HT-29 (cell line): ENCODE measurements around the gene SIK2. TPM values are rescaled to one million over a fixed set of nuclear protein-coding genes. Genes with fewer than 3 reads are reported as not detected.

Experiments
- DNase-seq: peaks from one replicate; pipeline ENCODE4 v3.0.0-alpha.2; 2015; ENCODE audit warnings: low spot score
- total RNA-seq: library from RNA; depleted of rRNA; stranded (reverse); fragments of >200 nt; shearing (Covaris generic); gene quantifications from 2 replicates; pipeline ENCODE4 v1.2.3, GENCODE V29; 2014

Gene SIK2
- total RNA-seq, 1 experiment from 2014 or later, result 11.4 TPM

GRCh38 chr11:111729831-111730311, 127.6 kb downstream of the SIK2 start:
- DNase-seq, result no peak

- peak; percentile 41 for DNase-seq
These were observed 128.8 kb downstream of the SIK2 start for GRCh38 chr11:111730871-111731591.

GRCh38 chr11:111731821-111732220, 129.6 kb downstream of the SIK2 start:
- no peak for DNase-seq

- DNase-seq, result no peak
These were observed 130.8 kb downstream of the SIK2 start for GRCh38 chr11:111733016-111733415.

DNA sequence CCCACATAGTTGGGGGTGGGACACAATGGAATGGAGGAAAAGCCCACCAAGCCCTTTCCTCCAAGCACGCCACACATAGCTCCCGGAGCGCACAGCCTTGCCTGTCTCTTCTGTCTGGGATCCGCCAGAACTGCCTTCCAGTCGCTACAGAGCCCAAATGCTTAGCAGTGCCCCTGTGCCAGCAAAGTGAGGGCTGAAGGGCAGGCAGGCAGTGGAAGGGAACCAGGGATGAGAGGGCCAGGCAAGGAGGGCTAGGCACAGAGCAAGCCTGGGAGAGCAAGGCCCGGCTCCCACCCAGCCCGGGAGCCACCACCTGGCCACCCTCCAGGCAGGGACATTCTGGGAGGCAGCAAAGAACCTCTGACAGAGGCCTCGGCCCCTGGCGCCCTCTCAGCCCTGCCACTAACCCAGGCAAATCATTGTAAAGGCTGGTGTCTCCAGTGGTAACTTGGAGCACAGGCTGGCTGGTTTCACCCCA, 131.4 kb downstream of the SIK2 start:
- DNase-seq, result no peak

- DNase-seq, result no peak
These were observed 132.1 kb downstream of the SIK2 start for GRCh38 chr11:111734101-111734953.

DNA sequence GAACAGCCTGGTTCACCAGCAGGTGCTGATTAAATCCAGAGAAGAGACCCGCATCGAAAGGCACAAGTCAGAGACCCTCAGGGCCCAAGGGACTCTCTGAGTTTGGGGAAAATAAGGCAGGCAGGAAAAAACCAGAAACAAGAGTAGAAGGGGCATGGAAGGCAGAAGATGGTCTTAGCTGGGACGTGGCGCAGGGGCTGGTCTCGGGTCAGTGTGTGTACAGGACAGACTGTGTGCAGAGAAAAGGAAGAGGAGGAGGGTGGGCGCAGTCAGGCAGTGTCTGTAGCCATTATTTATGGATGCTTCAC, 132.7 kb downstream of the SIK2 start:
- DNase-seq, result no peak

DNA sequence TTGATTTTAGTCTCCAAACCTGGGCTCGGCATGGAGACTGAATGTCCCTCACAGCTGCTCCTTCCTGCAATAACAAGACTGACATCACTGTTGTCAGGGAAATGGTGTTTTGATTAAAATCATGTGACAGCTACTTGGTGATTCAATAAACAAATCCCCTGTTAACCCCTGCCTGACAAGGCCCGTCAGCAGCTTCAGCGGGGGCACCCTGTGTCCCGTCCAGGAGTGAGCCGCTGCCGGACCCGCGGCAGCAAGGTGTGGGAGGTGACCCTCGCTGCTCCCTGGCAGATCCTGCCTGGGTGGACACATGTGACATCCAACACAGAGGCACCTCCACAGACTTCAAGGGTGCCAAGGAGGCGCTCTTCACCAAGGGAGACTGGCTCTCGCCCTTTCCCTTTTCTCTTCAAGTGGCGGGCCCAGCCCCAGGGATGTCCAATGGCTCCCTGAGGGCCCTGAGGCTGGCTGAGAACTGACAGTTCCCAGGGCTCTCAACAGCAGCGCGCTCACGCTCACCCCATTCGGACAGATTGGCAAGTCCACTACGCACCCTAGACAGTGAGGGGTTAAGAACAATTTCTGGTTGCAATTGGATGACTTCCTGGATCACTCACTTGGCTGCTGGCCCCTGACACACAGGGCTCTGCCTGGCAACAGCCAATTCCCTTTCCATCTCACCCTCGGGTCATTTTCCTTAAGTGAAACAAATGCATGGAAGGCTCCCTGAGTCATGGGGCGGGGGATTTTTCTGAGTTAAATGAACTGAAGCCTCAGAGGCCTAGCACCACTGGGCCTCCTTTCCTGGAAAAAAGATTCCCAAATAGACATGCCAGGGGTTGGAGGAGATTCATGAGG, 133.2 kb downstream of the SIK2 start:
- peak; percentile 78 for DNase-seq

GRCh38 chr11:111736181-111736590, 133.9 kb downstream of the SIK2 start:
- no peak for DNase-seq

DNA sequence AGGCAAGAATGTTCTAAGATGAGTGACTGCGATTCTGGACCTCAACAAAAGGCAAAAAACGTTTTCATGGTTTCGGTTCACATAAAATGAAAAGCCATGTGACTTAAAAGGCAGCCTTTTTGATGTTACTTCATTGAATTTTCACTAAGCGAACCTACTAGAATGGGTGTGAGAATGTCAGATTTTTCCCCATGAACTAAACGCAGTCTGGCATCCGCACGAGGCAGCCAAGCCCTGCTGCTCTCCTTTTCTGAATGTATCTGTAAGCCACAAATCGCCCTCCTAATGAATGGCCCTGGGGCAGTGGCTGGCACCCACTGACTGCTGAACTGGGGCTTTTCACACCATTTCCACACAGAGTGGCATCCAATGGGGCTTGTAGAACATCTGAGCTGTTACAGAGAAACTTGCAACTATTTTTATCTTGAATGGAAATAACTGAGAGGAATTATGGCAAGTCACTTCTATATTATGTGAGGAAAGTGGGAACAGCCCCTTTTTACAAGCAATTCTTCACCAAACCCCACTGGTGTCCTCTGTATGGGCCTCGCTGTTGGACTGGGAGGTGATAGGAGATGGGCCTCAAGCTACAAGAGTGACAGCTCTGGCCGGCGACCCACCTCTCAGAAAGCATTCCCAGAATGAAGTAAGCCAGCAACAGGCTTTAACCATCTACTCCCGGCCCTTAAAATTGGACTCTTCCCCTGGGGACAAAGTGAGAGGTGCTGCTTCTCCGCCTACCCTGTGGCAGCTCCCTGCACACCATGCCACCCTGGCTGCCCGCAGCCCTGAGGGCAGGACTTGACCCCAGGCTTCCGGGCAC, 134.6 kb downstream of the SIK2 start:
- no peak for DNase-seq

GRCh38 chr11:111737444-111738210, 135.4 kb downstream of the SIK2 start:
- DNase-seq, result no peak

GRCh38 chr11:111739299-111739698, 137.1 kb downstream of the SIK2 start:
- DNase-seq, result no peak

- no peak for DNase-seq
These were observed 139.5 kb downstream of the SIK2 start for GRCh38 chr11:111741751-111742150.

- DNase-seq, result no peak
These were observed 141.5 kb downstream of the SIK2 start for GRCh38 chr11:111743700-111744099.

GRCh38 chr11:111745719-111746504, 143.7 kb downstream of the SIK2 start:
- no peak for DNase-seq

DNA sequence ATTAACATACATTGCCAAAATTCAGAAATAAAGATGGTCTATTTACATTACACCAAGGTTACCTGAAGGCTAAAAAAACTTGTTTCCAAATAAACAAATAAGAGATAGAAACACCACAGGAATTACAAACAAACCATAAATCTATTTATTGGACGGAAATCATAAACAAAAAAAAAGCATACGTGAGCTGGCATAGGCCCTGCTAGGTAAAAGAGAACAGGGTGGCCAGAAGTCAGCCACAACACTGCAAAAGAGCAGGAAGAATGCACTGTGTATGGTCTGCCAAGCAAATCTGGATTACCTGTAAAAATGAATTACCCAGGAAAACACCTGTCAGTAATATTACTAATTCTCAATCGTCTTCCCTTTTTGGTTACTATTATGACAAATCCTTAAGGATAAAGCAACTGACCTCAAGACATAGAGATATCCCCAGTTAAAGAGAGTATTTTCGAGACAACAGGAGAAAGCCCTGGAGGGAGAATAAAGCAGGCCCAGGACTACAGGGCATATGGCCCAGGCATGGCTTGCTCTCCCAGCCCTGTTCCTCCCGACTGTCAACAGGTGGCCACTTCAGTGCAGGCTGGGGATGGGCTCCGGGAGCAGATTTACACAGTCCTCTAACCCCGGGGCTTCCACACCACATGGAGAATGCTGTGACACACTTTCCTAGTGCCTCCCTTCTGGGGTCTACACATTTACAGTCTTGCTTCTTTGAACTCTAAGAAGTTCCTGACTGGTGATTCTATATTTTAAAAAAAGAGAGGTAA, 146.0 kb downstream of the SIK2 start:
- DNase-seq, result no peak

DNA sequence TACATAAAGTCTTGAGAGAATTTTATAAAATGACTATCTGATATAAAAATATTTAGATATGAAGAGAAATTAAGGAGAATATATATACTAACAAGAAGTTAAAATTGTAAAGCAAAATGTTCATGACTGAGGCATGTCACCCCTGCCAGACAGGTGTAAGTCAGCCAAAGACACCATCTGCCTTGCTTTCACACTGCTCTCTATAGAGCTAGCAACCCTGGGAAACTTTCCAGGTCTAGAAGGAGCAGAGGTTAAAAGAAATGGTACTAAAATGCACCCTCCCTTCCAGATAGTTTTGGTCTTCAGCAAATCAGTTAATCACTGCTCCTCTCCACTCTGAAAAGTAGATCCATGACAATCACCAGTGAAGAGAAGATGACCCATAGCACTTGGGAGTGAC, 147.4 kb downstream of the SIK2 start:
- DNase-seq, result no peak

DNA sequence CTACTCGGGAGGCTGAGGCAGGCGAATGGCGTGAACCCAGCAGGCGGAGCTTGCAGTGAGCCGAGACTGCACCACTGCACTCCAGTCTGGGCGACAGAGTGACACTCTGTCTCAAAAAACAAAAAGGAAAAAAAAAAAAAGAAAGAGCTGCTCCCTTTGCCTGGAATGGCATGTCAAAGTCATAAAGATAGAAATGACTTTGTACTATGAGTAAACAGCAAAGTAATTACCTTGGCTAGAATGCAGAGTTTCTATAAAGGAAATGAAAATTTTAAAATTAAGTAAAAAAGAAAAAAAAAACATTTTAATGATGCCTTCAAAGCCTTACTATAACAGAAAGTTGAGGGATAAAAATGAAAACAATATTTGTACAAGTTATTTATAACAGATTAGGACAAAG, 153.8 kb downstream of the SIK2 start:
- DNase-seq, result no peak

DNA sequence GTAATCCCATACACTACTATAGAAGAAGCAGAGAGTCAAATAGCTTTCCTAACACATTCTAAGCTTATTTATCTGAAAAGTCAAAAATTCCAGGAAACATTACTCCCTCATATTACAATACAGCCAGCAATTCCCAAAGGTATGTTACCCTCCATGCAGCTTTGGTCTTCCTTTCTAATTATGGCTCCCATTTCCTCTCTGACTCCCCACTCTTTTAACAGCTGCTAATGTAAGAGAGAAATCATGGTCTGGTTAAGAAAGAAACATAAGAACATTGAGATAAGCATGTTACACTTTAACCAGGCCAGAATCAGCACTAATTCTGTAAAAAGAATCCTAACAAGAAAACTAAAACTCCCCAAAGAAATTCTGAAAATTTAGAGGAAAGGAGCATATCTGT, 157.1 kb downstream of the SIK2 start:
- DNase-seq, result no peak
